HepG2 (cell line): ENCODE results near the gene TNPO3. TPM values are rescaled to one million over a fixed set of nuclear protein-coding genes. Genes with fewer than 3 reads are reported as not detected.

Experiments used
- AFF4 ChIP-seq: sonication (generic); formaldehyde crosslinking; IDR thresholded peaks from 2 replicates; pipeline ENCODE4 v1.4.0; 2020; ENCODE audit warnings: missing genetic modification reagents
- ARNTL ChIP-seq: sonication (generic); formaldehyde crosslinking; IDR thresholded peaks from 2 replicates; pipeline ENCODE4 v1.4.0; 2020; ENCODE audit warnings: mild to moderate bottlenecking, missing genetic modification reagents
- HMGXB4 ChIP-seq, 2 experiments: sonication (generic) in 1 of 2; formaldehyde crosslinking in 1 of 2; IDR thresholded peaks; 2 replicates each; pipeline versions ENCODE4 v1.4.0 to v1.6.1; 2018 to 2020; ENCODE audit warnings: missing genetic modification reagents in 2 of 2, borderline replicate concordance in 1 of 2, low read depth in 1 of 2, mild to moderate bottlenecking in 1 of 2, missing biosample characterization in 1 of 2
- HNRNPLL ChIP-seq: fragments of 200-400 bp; formaldehyde crosslinking; IDR thresholded peaks from 2 replicates; pipeline ENCODE4 v1.6.1; 2017; ENCODE audit warnings: mild to moderate bottlenecking, low read depth, low read length; ENCODE audit not compliant: poor library complexity, severe bottlenecking
- LBX2 ChIP-seq: sonication (generic); formaldehyde crosslinking; IDR thresholded peaks from 2 replicates; pipeline ENCODE4 v1.5.0; 2020; ENCODE audit warnings: missing genetic modification reagents, mild to moderate bottlenecking, borderline replicate concordance
- NFYC ChIP-seq: IDR thresholded peaks from 2 replicates; pipeline ENCODE4 v1.6.1; 2016; ENCODE audit warnings: missing genetic modification reagents, missing compliant biosample characterization
- TBP ChIP-seq: sonication (generic); formaldehyde crosslinking; IDR thresholded peaks from 2 replicates; pipeline ENCODE4 v1.5.0; 2020; ENCODE audit warnings: missing genetic modification reagents
- ZBTB7B ChIP-seq: sonication (generic); formaldehyde crosslinking; IDR thresholded peaks from 2 replicates; pipeline ENCODE4 v1.4.0; 2020; ENCODE audit warnings: missing genetic modification reagents
- ZNF501 ChIP-seq: sonication (generic); formaldehyde crosslinking; IDR thresholded peaks from 2 replicates; pipeline ENCODE4 v1.5.1; 2020; ENCODE audit warnings: mild to moderate bottlenecking, moderate library complexity, missing genetic modification reagents
- ZNF687 ChIP-seq: sonication (generic); formaldehyde crosslinking; IDR thresholded peaks from 2 replicates; pipeline ENCODE4 v1.5.1; 2020; ENCODE audit warnings: mild to moderate bottlenecking, missing genetic modification reagents, moderate library complexity
- polyA plus RNA-seq, 8 experiments: library from polyadenylated mRNA; depleted of rRNA in 3 of 8; stranded (reverse) in 7 of 8; unstranded in 1 of 8; fragments of >200 nt; fragmentation: Illumina TruSeq in 4 of 8; extraction: Trizol in 4 of 8; gene quantifications; 2 replicates each; pipeline versions ENCODE4 v1.2.1 to v1.2.3, GENCODE V29; 2011 to 2016; ENCODE audit warnings: low read depth in 4 of 8, missing spikeins in 1 of 8, mixed read lengths in 1 of 8; ENCODE audit not compliant: insufficient read depth in 1 of 8
- total RNA-seq, 5 experiments: library from RNA; depleted of rRNA; stranded (reverse); fragments of >200 nt; fragmentation: Illumina TruSeq; extraction: Trizol; gene quantifications; 2 replicates each; pipeline ENCODE4 v1.2.3, GENCODE V29; 2016; ENCODE audit warnings: low read depth in 1 of 5
- TF ChIP-seq, protein P1 (sequence below): sonication (generic); formaldehyde crosslinking; IDR thresholded peaks from 2 replicates; pipeline ENCODE4 v1.5.0; 2020; ENCODE audit warnings: mild to moderate bottlenecking, missing genetic modification reagents, borderline replicate concordance

Gene TNPO3
- total and polyA plus RNA-seq, 2 of the 13 experiments (the other 11 are each of a cell fraction or from before 2014, with no cell fraction given): 23.8 to 44.6 TPM

GRCh38 chr7:128939861-128940410 is 115.0 kb downstream of the TNPO3 start (continued):
- TF ChIP-seq AFF4 (no peak), HMGXB4 (CRISPR knock-in tag; IDR thresholded peaks at IDR 0.05; ENCODE audit: borderline replicate concordance in 1 of 2, low read depth in 1 of 2) (peak in 1 of 2 experiments; percentile 71; a peak in 2 of 4 replicates), ARNTL (no peak), HNRNPLL (peak; percentile 4), LBX2 (CRISPR knock-in tag) (no peak), ZNF687 (CRISPR knock-in tag) (no peak; the same call in 1 of the 2 replicates), ZBTB7B (CRISPR knock-in tag) (0 out of 2 replicates have a peak, but pooled peaks have one; percentile 22), NFYC (CRISPR knock-in tag) (no peak), TBP (CRISPR knock-in tag) (no peak), ZNF501 (CRISPR knock-in tag) (peak; percentile 33; the same call in 1 of the 2 replicates)
- TF ChIP-seq, protein P1, sequence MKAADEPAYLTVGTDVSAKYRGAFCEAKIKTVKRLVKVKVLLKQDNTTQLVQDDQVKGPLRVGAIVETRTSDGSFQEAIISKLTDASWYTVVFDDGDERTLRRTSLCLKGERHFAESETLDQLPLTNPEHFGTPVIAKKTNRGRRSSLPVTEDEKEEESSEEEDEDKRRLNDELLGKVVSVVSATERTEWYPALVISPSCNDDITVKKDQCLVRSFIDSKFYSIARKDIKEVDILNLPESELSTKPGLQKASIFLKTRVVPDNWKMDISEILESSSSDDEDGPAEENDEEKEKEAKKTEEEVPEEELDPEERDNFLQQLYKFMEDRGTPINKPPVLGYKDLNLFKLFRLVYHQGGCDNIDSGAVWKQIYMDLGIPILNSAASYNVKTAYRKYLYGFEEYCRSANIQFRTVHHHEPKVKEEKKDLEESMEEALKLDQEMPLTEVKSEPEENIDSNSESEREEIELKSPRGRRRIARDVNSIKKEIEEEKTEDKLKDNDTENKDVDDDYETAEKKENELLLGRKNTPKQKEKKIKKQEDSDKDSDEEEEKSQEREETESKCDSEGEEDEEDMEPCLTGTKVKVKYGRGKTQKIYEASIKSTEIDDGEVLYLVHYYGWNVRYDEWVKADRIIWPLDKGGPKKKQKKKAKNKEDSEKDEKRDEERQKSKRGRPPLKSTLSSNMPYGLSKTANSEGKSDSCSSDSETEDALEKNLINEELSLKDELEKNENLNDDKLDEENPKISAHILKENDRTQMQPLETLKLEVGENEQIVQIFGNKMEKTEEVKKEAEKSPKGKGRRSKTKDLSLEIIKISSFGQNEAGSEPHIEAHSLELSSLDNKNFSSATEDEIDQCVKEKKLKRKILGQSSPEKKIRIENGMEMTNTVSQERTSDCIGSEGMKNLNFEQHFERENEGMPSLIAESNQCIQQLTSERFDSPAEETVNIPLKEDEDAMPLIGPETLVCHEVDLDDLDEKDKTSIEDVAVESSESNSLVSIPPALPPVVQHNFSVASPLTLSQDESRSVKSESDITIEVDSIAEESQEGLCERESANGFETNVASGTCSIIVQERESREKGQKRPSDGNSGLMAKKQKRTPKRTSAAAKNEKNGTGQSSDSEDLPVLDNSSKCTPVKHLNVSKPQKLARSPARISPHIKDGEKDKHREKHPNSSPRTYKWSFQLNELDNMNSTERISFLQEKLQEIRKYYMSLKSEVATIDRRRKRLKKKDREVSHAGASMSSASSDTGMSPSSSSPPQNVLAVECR (CRISPR knock-in tag): peak; percentile 32; the same call in 1 of the 2 replicates
